CD4-positive, CD25-positive, alpha-beta regulatory T cell (primary cell): ENCODE measurements around the gene HPS6. TPM values are rescaled to one million over a fixed set of nuclear protein-coding genes. Genes with fewer than 3 reads are reported as not detected.

ENCODE experiments used
- ATAC-seq, 2 donors: fragments of 150-1000 bp; cut with Tn5 transposase; one replicate each; pipeline ENCODE4 v1.10.0; 2021; ENCODE audit warnings: low read depth in 2 of 2, moderate number of reproducible peaks in 2 of 2, moderate library complexity in 1 of 2
- DNase-seq, 3 donors: peaks; one replicate each; pipeline versions ENCODE4 v3.0.0 to v3.0.0-alpha.2; 2012 to 2022; ENCODE audit warnings: mixed read lengths in 1 of 3
- H3K27ac ChIP-seq: one replicate; pipeline ENCODE4 v1.7.0; 2013; ENCODE audit warnings: mild to moderate bottlenecking, low read length; ENCODE audit not compliant: insufficient read depth, poor library complexity, severe bottlenecking
- H3K27me3 ChIP-seq: one replicate; pipeline ENCODE4 v1.7.0; 2013; ENCODE audit warnings: low read length; ENCODE audit not compliant: control insufficient read depth, insufficient read depth
- H3K36me3 ChIP-seq: one replicate; pipeline ENCODE4 v1.7.0; 2013; ENCODE audit warnings: mild to moderate bottlenecking, low read length, moderate library complexity; ENCODE audit not compliant: control insufficient read depth, insufficient read depth
- H3K4me1 ChIP-seq: 2 replicates; pipeline ENCODE4 v1.7.0; 2013; ENCODE audit warnings: mild to moderate bottlenecking, low read length; ENCODE audit not compliant: insufficient read depth, control insufficient read depth, poor library complexity, severe bottlenecking
- H3K4me3 ChIP-seq: one replicate; pipeline ENCODE4 v1.7.0; 2013; ENCODE audit warnings: low read depth, mild to moderate bottlenecking, low read length, moderate library complexity
- H3K9me3 ChIP-seq, 2 experiments: 1 replicate in 1 of 2; 2 replicates in 1 of 2; pipeline ENCODE4 v1.7.0; 2013; ENCODE audit warnings: low read length in 2 of 2, mild to moderate bottlenecking in 1 of 2, moderate library complexity in 1 of 2; ENCODE audit not compliant: control insufficient read depth in 2 of 2
- H3K27ac Mint-ChIP-seq, 3 donors: one replicate each; pipeline ENCODE4 v1.8.0; 2020 to 2022; ENCODE audit warnings: mild to moderate bottlenecking in 3 of 3, mixed read lengths in 3 of 3, moderate library complexity in 2 of 3
- H3K27me3 Mint-ChIP-seq: one replicate; pipeline ENCODE4 v1.8.0; 2022; ENCODE audit warnings: mild to moderate bottlenecking, mixed read lengths
- H3K36me3 Mint-ChIP-seq: one replicate; pipeline ENCODE4 v1.8.0; 2020; ENCODE audit warnings: mixed read lengths
- H3K4me1 Mint-ChIP-seq, 4 donors: one replicate each; pipeline ENCODE4 v1.8.0; 2020 to 2022; ENCODE audit warnings: mixed read lengths in 4 of 4, mild to moderate bottlenecking in 1 of 4
- H3K4me3 Mint-ChIP-seq, 4 donors: one replicate each; pipeline ENCODE4 v1.8.0; 2020 to 2022; ENCODE audit warnings: mild to moderate bottlenecking in 4 of 4, mixed read lengths in 4 of 4, moderate library complexity in 3 of 4
- H3K9me3 Mint-ChIP-seq, 7 donors: one replicate each; pipeline ENCODE4 v1.8.0; 2020 to 2022; ENCODE audit warnings: mixed read lengths in 7 of 7, mild to moderate bottlenecking in 3 of 7, moderate library complexity in 2 of 7
- polyA plus RNA-seq, 4 donors: library from polyadenylated mRNA; unstranded; fragments of 300-500 nt; fragmentation: Illumina TruSeq; gene quantifications; one replicate each; pipeline ENCODE4 v1.2.3, GENCODE V29; 2021
- total RNA-seq: library from RNA; stranded (reverse); gene quantifications from one replicate; pipeline ENCODE4 v1.2.3, GENCODE V29; 2022

HPS6 gene
- total and polyA plus RNA-seq, 5 donors from 2014 or later, result 15.8 to 36.2 (median 28.7) TPM

GRCh38 chr10:102114861-102115618 lies 49.9 kb downstream of the HPS6 start:
- ATAC-seq, result peak; percentile 71 to 73
- Mint-ChIP-seq H3K27ac (peak overlapping the region; percentile 87 to 98 (median 91)), H3K27me3 (no peaks in the 10 kb centered on the region), H3K36me3 (peaks cover 16% of the 10 kb centered on the region), H3K9me3 (no peaks in the 10 kb centered on the region), H3K4me3 (peak overlapping the region; percentile 92 to 98 (median 93)), H3K4me1 (peaks cover 21 to 68% (median 55%) of the 10 kb centered on the region in 4 donors)
- H3K36me3 ChIP-seq, result peaks cover 14% of the 10 kb centered on the region
- peaks cover 71% of the 10 kb centered on the region for H3K4me1 ChIP-seq
- DNase-seq, result peak; percentile 72 to 87 (median 79)
- no peaks in the 10 kb centered on the region for H3K27me3 ChIP-seq
- peak overlapping the region; percentile 73 for H3K4me3 ChIP-seq
- H3K27ac ChIP-seq, result peak overlapping the region; percentile 91
- H3K9me3 ChIP-seq, result no peaks in the 10 kb centered on the region

GRCh38 chr10:102115775-102116174 lies 50.6 kb downstream of the HPS6 start:
- Histone ChIP-seq H3K9me3 (no peaks in the 10 kb centered on the region), H3K27me3 (no peaks in the 10 kb centered on the region), H3K4me1 (peaks cover 71% of the 10 kb centered on the region), H3K27ac (peak overlapping the region; percentile 91), H3K4me3 (peak overlapping the region; percentile 73), H3K36me3 (peaks cover 7% of the 10 kb centered on the region)
- DNase-seq (peak in 1 of 3 donors; percentile 56), ATAC-seq (no peak)
- H3K27me3 Mint-ChIP-seq, result no peaks in the 10 kb centered on the region
- H3K27ac Mint-ChIP-seq, result peak overlapping the region; percentile 59 to 87 (median 60)
- H3K36me3 Mint-ChIP-seq, result peaks cover 9% of the 10 kb centered on the region
- no peaks in the 10 kb centered on the region for H3K9me3 Mint-ChIP-seq
- H3K4me1 Mint-ChIP-seq, result peaks cover 21 to 65% (median 53%) of the 10 kb centered on the region in 4 donors
- H3K4me3 Mint-ChIP-seq, result peak overlapping the region; percentile 92 to 98 (median 93)

GRCh38 chr10:102116656-102117055 lies 51.5 kb downstream of the HPS6 start:
- Histone ChIP-seq H3K27me3 (no peaks in the 10 kb centered on the region), H3K4me3 (peak overlapping the region; percentile 49), H3K9me3 (no peaks in the 10 kb centered on the region), H3K36me3 (no peaks in the 10 kb centered on the region), H3K4me1 (peaks cover 80% of the 10 kb centered on the region), H3K27ac (peak overlapping the region; percentile 91)
- peaks cover 21 to 74% (median 53%) of the 10 kb centered on the region in 4 donors for H3K4me1 Mint-ChIP-seq
- no peaks in the 10 kb centered on the region for H3K27me3 Mint-ChIP-seq
- no peak for ATAC-seq
- peak overlapping the region; percentile 59 to 87 (median 79) for H3K27ac Mint-ChIP-seq
- H3K36me3 Mint-ChIP-seq, result peaks cover 5% of the 10 kb centered on the region
- DNase-seq, result no peak
- H3K9me3 Mint-ChIP-seq, result no peaks in the 10 kb centered on the region
- H3K4me3 Mint-ChIP-seq, result peak overlapping the region; percentile 92 to 98 (median 93)

Other genes with a start within 250 kb of the HPS6 start
- 442 TPM for gene OGA, start 246.9 kb upstream of the HPS6 start, total RNA-seq
- 10 to 100 TPM; 36.7 to 42.2 (median 41.3) TPM for gene OGA, start 246.9 kb upstream of the HPS6 start, polyA plus RNA-seq
- 1.6 TPM for gene KCNIP2, start 221.5 kb upstream of the HPS6 start, total RNA-seq
- gene KCNIP2, start 221.5 kb upstream of the HPS6 start, polyA plus RNA-seq, result under 1 TPM in 1 of 4 donors, not detected in 3; 0.08 TPM
- gene ARMH3, start 9.2 kb upstream of the HPS6 start, total RNA-seq, result 42.2 TPM
- gene ARMH3, start 9.2 kb upstream of the HPS6 start, polyA plus RNA-seq, result 10 to 100 TPM; 21.3 to 29.5 (median 24.2) TPM
- gene LDB1, start 55.0 kb downstream of the HPS6 start, total RNA-seq, result 120 TPM
- gene LDB1, start 55.0 kb downstream of the HPS6 start, polyA plus RNA-seq, result 10 to 100 TPM; 18.1 to 30.5 (median 27.1) TPM
- 35.3 TPM for gene PPRC1, start 67.7 kb downstream of the HPS6 start, total RNA-seq
- gene PPRC1, start 67.7 kb downstream of the HPS6 start, polyA plus RNA-seq, result 10 to 100 TPM in 2 of 4 donors, 1 to 10 TPM in 2; 6.6 to 13.0 (median 8.7) TPM
- gene NOLC1, start 87.0 kb downstream of the HPS6 start, total RNA-seq, result 35.6 TPM
- gene NOLC1, start 87.0 kb downstream of the HPS6 start, polyA plus RNA-seq, result 10 to 100 TPM; 29.5 to 46.5 (median 42.1) TPM
- gene ELOVL3, start 160.9 kb downstream of the HPS6 start, total RNA-seq, result not detected
- gene ELOVL3, start 160.9 kb downstream of the HPS6 start, polyA plus RNA-seq, result under 1 TPM in 1 of 4 donors, not detected in 3; 0.16 TPM
- not detected for gene PITX3, start 176.2 kb downstream of the HPS6 start, total RNA-seq
- not detected for gene PITX3, start 176.2 kb downstream of the HPS6 start, polyA plus RNA-seq
- 45.6 TPM for gene GBF1, start 180.2 kb downstream of the HPS6 start, total RNA-seq
- 10 to 100 TPM in 1 of 4 donors, 1 to 10 TPM in 3; 8.8 to 10.1 (median 9.9) TPM for gene GBF1, start 180.2 kb downstream of the HPS6 start, polyA plus RNA-seq